GM19238 (cell line): ENCODE results near the gene RGS14.
"Not testable (repeated sequence)": the region's sequence is repeated elsewhere in the genome, so short reads cannot be mapped to it uniquely, and the experiment has no call there.

Experiments used
- DNase-seq: peaks from one replicate; pipeline ENCODE4 v3.0.0; 2011; ENCODE audit warnings: low spot score; ENCODE audit not compliant: insufficient read length

RGS14 gene

DNA sequence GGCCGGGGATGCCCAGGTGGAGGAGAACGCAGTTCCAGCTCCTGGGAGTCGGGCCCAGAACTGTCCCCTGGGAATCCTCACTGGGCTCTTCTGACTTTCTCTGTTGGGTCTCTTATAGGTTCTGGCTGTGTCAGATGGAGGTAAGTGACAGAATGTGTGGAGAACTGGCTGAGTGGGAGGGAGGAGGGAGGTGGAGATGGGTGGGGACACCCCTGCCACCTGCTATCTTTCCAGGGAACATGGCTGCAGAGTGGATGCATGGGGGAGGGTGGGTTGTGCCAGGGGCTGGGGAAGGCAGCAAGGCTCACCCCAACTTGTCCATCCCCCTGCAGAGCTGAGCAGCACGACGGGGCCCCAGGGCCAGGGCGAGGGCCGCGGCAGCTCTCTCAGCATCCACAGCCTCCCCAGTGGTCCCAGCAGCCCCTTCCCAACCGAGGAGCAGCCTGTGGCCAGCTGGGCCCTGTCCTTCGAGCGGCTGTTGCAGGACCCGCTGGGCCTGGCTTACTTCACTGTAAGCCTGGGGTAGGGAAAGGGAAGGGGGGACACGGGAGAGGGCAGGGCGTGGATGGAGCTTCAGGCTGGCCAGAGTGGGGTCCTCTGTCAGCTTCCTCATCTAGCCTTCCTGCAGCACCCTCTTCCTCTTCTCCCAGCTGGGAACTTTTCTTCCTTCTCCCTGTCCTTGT lies 8.3 kb downstream of the RGS14 start:
- DNase-seq: no peak

DNA sequence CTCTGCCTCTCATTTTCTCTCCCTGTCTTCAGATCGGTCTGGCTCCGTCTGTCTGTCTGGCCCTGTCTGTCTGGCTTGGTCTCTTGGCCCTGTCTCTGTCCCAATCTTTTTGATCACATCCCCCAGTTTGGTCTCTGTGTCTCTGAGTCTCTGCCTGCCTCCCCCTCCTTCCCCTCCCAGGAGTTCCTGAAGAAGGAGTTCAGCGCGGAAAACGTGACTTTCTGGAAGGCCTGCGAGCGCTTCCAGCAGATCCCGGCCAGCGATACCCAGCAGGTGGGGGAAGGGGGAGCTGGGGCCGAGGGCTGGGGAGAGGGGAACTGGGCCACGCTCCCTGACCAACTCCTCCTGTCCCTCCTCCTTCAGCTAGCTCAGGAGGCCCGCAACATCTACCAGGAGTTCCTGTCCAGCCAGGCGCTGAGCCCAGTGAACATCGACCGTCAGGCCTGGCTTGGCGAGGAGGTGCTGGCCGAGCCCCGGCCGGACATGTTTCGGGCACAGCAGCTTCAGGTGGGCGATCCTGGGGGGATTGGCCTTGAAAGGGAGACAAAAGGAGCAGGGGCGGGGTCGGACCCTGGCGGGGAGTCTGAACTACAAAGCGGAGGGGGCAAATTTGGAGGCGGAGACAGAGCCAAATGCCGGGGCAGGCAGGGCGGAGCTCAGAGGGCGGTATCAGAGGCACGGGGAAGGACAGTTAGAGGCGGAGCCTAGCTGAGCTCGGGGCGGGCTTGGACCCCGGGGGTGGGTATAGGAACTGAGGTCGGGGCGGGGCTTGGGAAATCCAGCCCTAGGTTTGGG lies 9.0 kb downstream of the RGS14 start:
- no peak for DNase-seq

DNA sequence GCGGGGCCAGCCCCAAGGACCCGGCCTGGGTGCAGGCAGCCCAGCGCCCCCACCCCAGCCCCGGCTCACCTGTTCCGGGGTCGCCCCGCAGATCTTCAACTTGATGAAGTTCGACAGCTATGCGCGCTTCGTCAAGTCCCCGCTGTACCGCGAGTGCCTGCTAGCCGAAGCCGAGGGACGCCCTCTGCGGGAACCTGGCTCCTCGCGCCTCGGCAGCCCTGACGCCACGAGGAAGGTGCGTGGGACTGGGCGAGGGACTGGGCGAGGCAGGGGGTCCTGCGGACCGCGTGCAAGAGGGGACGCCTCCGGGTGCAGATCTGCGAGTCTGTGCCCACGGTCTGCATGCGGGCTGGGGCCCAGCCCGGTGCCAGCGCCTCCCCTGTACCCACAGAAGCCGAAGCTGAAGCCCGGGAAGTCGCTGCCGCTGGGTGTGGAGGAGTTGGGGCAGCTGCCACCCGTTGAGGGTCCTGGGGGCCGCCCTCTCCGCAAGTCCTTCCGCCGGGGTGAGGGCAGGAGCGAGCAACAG lies 9.7 kb downstream of the RGS14 start:
- DNase-seq: no peak

DNA sequence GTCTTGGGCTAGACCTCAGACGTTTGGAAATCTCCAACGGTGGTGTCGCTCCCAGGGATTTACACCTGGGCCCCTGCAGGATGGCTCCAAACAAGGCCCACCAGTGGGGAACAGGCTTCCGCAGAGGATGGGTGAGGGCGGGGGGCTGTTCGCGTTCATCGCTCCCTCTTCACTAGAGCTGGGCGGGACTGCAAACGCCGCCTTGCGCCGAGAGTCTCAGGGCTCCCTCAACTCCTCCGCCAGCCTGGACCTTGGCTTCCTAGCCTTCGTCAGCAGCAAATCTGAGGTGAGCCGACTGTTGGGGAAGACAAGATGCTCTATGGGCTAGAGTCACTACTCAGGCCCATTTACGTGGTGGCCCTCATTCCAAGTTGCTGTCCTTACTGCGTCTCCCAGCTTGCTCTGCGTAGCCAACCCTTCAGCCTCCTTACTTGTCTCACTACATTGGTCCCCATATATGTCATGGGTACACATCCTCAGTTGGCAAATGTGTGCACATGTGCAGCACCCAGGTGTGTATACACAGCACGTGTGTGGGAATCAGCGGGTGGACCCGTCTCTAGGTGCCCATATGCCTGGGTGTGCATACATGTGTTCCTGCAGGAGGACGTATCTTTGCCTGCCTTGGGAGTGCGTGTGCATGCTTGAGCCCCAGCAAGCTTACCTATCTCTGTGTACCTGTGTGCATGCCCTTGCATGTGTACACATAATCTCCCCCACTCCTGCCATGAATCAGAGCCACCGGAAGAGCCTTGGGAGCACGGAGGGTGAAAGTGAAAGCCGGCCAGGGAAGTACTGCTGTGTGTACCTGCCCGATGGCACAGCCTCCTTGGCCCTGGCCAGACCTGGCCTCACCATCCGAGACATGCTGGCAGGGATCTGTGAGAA lies 10.5 kb downstream of the RGS14 start:
- DNase-seq: no peak

DNA sequence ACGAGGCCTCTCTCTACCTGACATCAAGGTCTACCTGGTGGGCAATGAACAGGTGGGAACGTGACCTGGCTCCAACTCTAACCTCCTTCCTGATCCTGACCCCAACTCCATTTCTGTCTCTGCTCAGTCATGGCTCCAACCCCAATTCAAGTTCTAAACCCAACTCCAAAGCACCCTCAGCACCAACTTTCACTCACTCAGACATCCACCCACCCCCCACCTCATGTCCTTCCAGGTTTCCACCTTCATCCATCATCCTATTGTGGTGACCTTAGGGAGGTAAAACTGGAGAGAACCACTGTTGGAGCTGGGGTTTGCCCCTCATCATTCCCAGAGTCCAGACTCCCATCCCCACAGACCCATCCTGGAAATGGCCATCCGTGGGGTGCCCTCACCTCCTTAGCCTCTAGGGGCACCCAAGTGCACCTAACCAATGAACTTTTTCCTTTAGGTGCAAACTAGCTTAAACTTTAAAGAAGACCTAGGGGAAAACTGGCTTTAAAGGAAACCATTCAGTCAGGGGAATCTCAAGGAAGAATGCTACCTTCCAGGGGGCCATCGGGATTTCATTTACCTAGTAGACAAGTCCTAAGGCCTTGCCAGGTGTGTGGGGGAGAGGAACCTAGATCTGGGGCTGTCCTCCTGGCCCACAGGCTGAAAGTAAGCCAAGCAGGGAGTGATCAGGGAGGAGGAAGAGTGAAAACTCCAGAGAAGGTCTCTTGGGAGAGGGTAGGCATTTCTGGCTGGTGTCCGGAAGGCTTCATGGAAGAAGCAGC lies 11.3 kb downstream of the RGS14 start:
- peak; percentile 60 for DNase-seq

DNA sequence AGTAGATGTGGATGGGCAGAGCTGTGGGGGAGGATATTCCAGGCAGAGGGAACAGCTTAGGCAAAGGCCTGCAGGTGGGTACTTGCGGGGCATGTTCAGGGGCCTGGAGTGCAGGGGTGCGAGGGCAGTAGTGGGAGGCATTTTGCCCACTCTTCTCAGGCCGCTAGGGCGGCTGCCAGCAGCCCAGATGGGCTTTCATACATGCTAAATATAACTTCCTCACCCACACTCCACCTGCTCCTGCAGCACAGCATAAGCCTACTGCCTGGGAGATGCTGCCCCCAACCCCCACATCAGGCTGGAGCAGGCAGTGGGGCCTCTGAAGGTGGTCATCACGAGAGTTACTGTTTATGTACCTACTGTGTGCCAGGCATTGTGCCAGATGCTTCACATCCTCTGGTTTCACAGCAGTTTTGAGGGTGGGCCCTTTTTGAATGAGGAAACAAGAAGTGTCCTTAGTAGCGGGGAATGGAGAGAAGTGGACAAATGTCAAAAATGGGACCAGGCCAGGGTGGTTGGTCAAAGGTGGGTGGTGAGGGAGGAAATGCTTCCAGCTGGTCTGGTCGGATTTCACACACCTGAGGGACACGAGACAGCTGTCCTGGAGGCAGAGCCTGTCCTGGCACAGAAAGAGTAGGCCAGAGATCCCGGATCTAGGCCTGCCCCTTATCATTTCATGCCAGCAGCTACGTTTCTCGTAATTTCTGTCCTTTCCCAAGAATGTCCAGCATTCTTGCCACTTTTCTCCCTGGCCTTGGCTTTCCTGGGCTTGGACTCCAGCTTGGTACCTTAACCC lies 12.1 kb downstream of the RGS14 start:
- no peak for DNase-seq

DNA sequence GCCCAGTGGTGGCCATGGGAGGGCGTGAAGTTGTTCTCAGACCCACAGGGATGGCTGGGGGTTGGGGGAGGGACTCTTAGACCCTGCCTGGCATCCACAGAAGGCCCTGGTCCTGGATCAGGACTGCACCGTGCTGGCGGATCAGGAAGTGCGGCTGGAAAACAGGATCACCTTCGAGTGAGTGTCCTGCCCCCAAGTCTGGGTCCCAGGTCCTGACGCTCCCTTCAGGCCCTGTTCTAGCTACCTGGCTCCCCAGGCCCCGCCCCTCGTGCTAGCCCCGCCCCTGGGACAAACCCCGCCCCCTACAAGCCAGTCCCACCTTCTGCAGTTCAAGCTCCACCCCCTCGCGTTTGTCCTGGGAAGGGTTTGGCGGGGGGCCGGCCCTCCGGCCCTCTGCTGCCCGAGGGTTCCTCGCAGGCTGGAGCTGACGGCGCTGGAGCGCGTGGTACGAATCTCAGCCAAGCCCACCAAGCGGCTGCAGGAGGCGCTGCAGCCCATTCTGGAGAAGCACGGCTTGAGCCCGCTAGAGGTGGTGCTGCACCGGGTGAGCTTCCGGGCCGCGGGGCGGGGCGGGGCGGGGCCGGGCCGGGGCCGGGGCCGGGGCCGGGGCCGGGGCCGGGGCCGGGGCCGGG lies 12.9 kb downstream of the RGS14 start:
- DNase-seq: peak; percentile 50

DNA sequence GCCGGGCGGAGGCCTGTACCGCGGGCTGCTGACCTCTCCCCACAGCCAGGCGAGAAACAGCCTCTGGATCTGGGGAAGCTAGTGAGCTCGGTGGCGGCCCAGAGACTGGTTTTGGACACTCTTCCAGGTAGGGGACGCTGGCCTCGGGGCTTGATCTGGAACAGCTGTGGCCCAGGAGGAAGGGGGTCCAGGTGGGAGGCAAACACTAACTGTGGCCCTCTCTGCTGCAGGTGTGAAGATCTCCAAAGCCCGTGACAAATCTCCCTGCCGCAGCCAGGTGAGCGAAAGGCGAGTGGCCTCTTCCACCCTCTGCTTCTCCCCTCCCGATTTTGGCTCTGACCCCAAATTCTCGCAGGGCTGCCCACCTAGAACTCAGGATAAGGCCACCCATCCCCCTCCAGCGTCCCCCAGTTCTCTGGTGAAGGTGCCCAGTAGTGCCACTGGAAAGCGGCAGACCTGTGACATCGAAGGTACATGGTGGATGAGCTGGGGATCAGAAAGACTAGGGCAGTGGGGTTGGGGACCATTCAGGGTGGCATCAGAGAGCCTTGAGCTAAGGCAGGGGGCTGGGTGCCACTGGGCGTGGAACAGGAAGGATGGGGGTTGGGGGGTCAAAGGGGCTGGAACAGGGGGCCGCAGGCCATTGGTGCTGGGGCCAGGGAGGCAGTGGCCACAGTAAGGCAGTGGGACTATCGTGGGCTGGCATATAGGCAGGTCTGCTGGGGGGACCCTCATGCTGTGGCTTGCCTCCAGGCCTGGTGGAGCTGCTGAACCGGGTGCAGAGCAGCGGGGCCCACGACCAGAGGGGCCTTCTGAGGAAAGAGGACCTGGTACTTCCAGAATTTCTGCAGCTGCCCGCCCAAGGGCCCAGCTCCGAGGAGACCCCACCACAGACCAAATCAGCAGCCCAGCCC lies 13.7 kb downstream of the RGS14 start:
- DNase-seq: no peak

DNA sequence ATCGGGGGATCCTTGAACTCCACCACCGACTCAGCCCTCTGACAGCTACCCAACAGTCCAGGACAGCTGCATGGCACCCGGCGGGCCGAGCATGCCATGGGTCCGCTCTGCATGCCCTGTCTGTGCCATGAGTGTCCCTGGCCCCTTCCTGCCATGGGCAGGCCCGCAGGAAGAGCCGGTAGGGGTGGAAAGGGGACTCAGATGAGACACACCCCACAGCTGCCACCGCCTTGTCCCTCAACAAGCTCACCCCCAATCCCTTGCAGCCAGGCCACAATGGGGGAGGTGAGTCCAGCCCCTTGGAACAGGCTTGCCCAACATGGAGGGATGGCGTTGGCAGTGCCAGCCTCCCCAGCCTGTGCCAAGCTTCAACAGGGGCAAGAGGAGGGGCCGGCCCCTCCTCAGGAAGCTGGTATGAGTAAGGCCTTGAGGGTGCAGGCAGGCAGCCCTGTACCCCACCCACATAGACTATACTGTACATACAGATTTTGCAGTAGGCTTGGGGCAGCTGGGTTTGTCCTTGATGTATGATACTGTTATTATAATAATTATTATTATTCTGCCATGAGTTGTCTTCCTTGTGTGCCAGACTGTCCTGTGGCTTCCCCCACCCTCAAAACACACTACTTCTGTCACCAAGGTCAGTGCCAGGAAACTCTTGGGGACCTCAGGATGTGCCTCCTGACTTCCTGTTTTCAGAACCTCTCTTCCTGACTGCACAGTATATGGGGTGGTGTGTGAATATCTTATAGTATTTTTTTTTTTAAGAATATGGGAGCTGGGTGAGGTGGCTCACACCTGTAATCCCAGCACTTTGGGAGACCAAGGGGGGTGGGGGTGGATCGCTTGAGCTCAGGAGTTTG lies 14.5 kb downstream of the RGS14 start:
- no peak for DNase-seq

DNA sequence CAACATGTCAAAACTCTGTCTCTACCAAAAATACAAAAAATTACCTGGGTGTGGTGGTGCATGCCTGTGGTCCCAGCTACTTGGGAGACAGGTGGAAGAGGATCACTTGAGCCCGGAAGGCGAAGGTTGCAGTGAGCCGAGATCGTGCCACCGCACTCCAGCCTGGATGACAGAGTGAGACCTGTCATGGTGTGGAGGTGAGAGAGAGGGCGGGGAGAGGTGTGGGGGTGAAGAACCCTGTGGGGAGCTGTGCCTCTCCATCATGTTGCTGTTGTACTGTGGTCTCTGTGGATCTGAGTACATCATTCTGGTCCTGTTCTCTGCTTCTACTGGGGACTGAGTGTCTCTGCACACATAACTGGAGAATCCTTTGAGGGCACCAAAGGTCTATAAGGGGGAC lies 15.2 kb downstream of the RGS14 start:
- no peak for DNase-seq

DNA sequence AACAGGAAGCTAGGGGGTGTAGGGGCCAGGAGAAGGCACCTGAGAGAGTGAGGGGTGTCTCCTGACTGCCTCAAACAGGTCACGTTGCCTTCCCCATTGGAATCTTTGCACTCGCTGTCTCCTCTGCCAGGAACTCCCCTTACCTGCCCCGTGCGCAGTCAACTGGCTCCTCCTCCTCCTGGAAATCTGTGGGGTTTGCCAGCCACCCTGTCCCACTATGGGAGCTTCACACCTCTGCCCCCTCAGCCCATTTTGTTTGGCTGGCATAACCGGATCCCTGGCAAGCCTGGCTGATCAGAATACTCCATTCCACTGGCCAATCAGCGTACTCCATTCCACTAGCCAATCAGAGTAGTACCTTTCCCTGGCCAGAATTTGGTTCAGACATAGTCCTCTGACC lies 16.1 kb downstream of the RGS14 start:
- DNase-seq: no peak

DNA sequence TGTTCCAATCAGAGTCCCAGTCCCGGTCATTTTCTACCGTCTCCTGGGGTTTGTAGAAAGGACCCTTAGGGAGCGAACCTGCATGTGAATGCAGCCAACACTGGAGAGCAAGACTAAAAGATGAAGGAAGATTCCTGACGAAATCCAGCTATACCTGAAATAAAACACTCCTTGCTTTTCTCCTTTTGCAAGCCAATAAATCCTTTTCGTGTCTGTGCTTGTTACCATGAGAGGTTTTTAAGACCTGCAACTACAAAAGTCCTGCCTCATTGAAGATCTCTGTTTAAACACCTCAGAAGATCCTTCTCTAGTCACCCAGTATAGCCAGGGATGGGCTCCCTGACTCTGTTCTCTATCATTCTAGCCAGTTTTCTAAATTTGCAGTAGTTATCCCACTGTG lies 16.5 kb downstream of the RGS14 start:
- DNase-seq: no peak

DNA sequence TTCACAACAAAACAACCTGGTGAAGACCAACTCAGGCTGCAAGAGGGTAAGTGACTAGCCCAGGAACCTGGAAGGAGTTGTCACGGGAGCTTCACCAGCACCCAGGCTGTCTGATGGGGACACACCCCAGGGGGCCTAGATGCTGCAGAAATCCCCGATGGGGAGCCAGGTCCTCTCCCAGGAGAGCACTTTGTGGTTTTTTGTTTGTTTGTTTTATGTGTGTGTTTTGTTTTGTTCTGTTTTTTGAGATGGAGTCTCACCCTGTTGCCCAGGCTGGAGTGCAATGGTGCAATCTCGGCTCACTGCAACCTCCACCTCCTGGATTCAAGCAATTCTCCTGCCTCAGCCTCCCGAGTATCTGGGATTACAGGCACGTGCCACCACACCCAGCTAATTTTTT lies 17.8 kb downstream of the RGS14 start:
- DNase-seq: not testable (repeated sequence)

DNA sequence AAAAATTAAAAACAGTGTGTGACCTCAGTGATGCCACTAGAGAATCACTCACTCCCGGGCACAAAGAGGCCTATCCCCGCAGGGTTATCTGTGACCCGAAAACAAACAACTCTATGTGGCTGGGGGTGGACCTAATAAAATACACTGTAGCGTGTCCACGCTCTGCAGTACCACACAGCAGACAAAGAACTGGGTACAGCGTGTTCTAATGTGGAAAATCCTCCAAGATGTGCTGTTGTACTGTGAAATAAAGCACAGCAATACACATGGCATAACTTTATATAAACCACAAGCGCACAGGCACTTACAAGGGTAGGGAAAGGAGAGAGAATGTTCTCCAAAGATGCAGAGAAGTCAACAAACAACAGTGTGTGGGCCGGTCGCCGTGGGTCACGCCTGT lies 18.4 kb downstream of the RGS14 start:
- DNase-seq: no peak

DNA sequence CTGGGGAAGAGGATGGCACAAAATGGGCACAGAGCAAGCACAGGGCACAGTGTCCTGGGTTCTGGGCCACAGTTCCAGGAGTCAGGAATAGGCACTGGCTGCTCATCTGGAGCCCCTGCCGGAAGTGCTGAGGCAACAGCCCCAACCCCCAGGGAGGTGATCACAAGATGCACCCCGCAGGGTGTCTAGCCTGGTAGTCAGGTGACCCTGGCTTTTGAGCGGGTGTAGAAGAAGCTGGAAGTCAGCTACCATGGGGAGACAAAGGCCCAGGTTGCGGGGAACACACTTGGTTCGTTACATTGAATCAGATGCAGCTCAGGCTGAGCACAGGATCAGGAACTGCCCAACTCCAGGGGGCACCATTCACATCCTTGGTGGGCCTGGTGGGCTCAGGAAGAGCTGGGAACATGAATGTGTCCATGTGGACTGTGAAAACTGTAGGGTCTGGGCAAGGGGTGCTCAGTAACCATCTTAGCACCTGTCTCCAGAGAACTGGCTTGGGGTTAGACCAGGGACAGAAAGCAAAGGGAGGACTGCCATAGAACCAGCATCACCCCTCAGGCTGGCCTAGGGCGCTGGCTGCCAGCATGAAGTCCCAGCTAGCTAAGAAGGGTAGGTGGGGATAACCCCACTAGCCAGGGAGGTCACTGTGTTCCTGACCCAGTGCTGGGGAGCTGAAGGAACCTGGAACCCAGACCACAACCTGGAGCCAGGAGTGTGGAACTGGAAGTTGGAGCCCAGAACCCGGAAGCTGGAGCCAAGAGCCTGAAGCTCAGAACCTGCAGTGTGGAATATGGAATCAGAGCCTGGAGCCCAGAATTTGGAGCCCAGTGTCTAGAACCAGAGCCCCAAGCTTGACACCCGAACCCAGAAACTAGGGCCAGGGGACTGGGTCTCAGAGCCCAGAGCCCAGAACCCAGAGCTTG lies 20.4 kb downstream of the RGS14 start:
- no peak for DNase-seq
